ENCODE results near the gene CYP19A1.

CYP19A1 gene

DNA sequence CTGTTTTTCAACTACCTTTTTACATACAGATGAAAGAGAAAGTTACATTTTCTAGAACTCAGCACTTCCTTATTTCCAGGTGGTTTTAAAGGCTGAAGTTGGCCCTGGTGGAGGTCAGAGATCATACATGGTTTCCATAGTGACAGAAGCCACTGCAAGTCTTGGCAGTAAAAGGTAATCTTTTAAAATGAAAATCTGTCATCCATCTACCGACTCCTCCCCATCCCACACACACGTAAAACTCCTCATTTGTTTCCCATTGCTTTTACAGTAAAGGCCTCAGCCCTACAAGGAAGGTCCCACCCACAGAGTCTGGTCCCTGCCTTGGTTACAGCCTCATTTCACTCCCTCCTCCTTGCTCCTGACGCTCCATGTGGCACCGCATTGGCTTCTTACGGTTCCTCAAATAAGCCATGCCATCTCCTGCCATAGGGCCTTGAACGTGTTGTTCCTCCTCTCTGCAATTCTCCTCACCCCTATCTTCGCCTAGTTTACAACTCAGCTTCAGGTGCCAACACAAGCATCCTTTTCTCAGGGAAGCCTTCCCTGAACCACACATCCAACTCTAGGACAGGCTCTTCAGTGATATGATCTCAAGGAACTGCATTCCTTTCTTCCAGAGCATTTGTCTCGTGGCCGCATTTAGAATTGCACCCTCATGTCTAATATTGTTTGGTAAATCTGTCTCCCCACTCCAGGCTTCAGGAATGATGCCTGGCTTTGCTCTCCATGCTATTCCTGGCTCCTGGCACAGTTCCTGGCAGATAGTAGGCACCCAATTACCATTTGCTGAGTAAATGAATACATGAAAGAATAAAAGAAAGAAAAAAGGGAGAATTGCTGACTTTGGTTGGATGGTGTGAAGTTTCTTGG lies 2.6 kb downstream of the CYP19A1 start:
- no peak for TF ChIP-seq SIN3A (IDR thresholded peaks at IDR 0.05; ENCODE audit: borderline replicate concordance, insufficient read depth, low read length)
- no peak for TF ChIP-seq REST (IDR thresholded peaks at IDR 0.05; ENCODE audit: insufficient read depth in 1 of 2, low read depth in 2 of 2, low read length in 2 of 2)
- TF ChIP-seq POLR2AphosphoS5 (IDR thresholded peaks at IDR 0.05; ENCODE audit: low read depth, low read length) = no peak
- TF ChIP-seq FOXP2 (optimal IDR thresholded peaks at IDR 0.05; ENCODE audit: borderline replicate concordance, extremely low read depth, extremely low read length, insufficient read depth) = no peak
- TF ChIP-seq TAF1 (IDR thresholded peaks at IDR 0.05; ENCODE audit: borderline replicate concordance, insufficient read depth, low read length) = no peak

DNA sequence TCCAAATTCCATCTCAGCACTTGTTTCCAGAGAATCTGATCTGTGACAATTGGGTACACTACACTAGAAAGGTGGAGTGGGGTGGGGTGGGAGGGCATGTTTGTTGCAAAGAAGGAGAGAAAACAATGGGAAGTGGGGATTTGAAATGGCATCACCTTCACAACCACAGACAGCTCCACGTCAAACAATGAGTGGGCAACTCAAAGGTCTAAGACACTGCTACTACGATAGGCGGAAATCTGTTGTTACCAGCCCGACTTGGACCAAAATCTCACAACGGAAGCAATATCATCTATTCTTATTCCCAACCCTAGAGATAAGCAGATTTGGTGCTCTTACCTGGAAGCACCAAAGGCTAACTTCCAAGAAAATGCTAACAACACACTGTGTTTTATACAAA lies 3.3 kb downstream of the CYP19A1 start:
- TF ChIP-seq SIN3A (IDR thresholded peaks at IDR 0.05; ENCODE audit: borderline replicate concordance, insufficient read depth, low read length) (no peak), POLR2AphosphoS5 (IDR thresholded peaks at IDR 0.05; ENCODE audit: low read depth, low read length) (no peak), TAF1 (IDR thresholded peaks at IDR 0.05; ENCODE audit: borderline replicate concordance, insufficient read depth, low read length) (no peak), FOXP2 (optimal IDR thresholded peaks at IDR 0.05; ENCODE audit: borderline replicate concordance, extremely low read depth, extremely low read length, insufficient read depth) (no peak), REST (IDR thresholded peaks at IDR 0.05; ENCODE audit: insufficient read depth in 1 of 2, low read depth in 2 of 2, low read length in 2 of 2) (no peak)

DNA sequence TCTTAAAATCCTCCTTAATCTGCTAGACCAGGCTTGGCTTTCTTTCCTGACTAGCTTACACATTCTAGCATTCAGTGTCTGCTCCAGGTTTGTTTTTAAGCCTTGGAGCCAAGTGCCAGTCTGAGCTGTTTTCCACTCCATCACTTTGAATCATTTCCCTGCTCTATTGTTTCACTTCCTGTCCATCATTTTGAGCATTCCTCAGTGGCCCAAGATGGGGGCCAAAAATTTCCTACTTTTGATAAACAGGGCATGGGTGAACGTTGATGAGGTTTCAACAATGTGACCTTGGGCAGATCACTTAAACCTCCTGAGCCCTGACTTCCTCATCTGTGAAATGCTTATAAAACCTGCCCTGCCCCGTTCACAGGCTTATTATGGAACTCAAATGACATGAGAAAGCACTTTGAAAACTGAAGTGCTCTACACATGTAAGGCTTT lies 4.4 kb downstream of the CYP19A1 start:
- TF ChIP-seq REST (IDR thresholded peaks at IDR 0.05; ENCODE audit: insufficient read depth in 1 of 2, low read depth in 2 of 2, low read length in 2 of 2) = no peak
- no peak for TF ChIP-seq POLR2AphosphoS5 (IDR thresholded peaks at IDR 0.05; ENCODE audit: low read depth, low read length)
- no peak for TF ChIP-seq SIN3A (IDR thresholded peaks at IDR 0.05; ENCODE audit: borderline replicate concordance, insufficient read depth, low read length)
- no peak for TF ChIP-seq TAF1 (IDR thresholded peaks at IDR 0.05; ENCODE audit: borderline replicate concordance, insufficient read depth, low read length)
- no peak for TF ChIP-seq FOXP2 (optimal IDR thresholded peaks at IDR 0.05; ENCODE audit: borderline replicate concordance, extremely low read depth, extremely low read length, insufficient read depth)

GRCh38 chr15:51333571-51333970 lies 4.8 kb downstream of the CYP19A1 start:
- TF ChIP-seq POLR2AphosphoS5 (IDR thresholded peaks at IDR 0.05; ENCODE audit: low read depth, low read length) = no peak
- TF ChIP-seq SIN3A (IDR thresholded peaks at IDR 0.05; ENCODE audit: borderline replicate concordance, insufficient read depth, low read length) = no peak
- no peak for TF ChIP-seq TAF1 (IDR thresholded peaks at IDR 0.05; ENCODE audit: borderline replicate concordance, insufficient read depth, low read length)
- no peak for TF ChIP-seq REST (IDR thresholded peaks at IDR 0.05; ENCODE audit: insufficient read depth in 1 of 2, low read depth in 2 of 2, low read length in 2 of 2)
- TF ChIP-seq FOXP2 (optimal IDR thresholded peaks at IDR 0.05; ENCODE audit: borderline replicate concordance, extremely low read depth, extremely low read length, insufficient read depth) = no peak

All from PFSK-1 (cell line).